HepG2 (cell line): ENCODE data around the gene SETD1A. TPM values are rescaled to one million over a fixed set of nuclear protein-coding genes. Genes with fewer than 3 reads are reported as not detected.
A peak's percentile ranks its signal among the peaks of the same experiment; 100 is the strongest.

Experiments
- AGO1 ChIP-seq: fragments of 200-400 bp; formaldehyde crosslinking; IDR thresholded peaks from 2 replicates; pipeline ENCODE4 v1.6.1; 2017; ENCODE audit warnings: mild to moderate bottlenecking, low read depth, low read length, moderate library complexity; ENCODE audit not compliant: poor library complexity, severe bottlenecking
- FOXC1 ChIP-seq: sonication (generic); formaldehyde crosslinking; IDR thresholded peaks from 2 replicates; pipeline ENCODE4 v1.8.0; 2022; ENCODE audit warnings: mild to moderate bottlenecking, missing genetic modification reagents, borderline replicate concordance
- NFKB2 ChIP-seq: sonication (generic); formaldehyde crosslinking; IDR thresholded peaks from 2 replicates; pipeline ENCODE4 v1.4.0; 2020; ENCODE audit warnings: missing genetic modification reagents, borderline replicate concordance
- PHF5A ChIP-seq: IDR thresholded peaks from one replicate; pipeline ENCODE4 v1.6.1; 2018; ENCODE audit warnings: low read depth, missing genetic modification reagents; ENCODE audit not compliant: unreplicated experiment
- RCOR2 ChIP-seq: IDR thresholded peaks from 2 replicates; pipeline ENCODE4 v1.6.1; 2016; ENCODE audit warnings: missing biosample characterization, missing genetic modification reagents
- RXRA ChIP-seq: sonication (generic); formaldehyde crosslinking; IDR thresholded peaks from 2 replicates; pipeline ENCODE4 v1.5.1; 2020; ENCODE audit warnings: missing genetic modification reagents
- SUZ12 ChIP-seq: fragments of 150-350 bp; IDR thresholded peaks from 2 replicates; pipeline ENCODE4 v1.6.1; 2014; ENCODE audit warnings: low read depth, low read length
- TAF15 ChIP-seq: fragments of 200-400 bp; formaldehyde crosslinking; IDR thresholded peaks from one replicate; pipeline ENCODE4 v1.6.1; 2018; ENCODE audit warnings: mild to moderate bottlenecking, low read depth, low read length; ENCODE audit not compliant: poor library complexity, severe bottlenecking
- ZIK1 ChIP-seq: sonication (generic); formaldehyde crosslinking; IDR thresholded peaks from 2 replicates; pipeline ENCODE4 v1.5.0; 2020; ENCODE audit warnings: mild to moderate bottlenecking, low read depth, missing genetic modification reagents, borderline replicate concordance
- ZNF296 ChIP-seq: sonication (generic); formaldehyde crosslinking; conservative IDR thresholded peaks from 2 replicates; pipeline ENCODE4 v1.5.0; 2020; ENCODE audit warnings: mild to moderate bottlenecking, missing genetic modification reagents
- ZNF607 ChIP-seq: sonication (generic); formaldehyde crosslinking; IDR thresholded peaks from 2 replicates; pipeline ENCODE4 v1.5.1; 2020; ENCODE audit warnings: missing genetic modification reagents, mild to moderate bottlenecking, borderline replicate concordance
- ZNF670 ChIP-seq: sonication (generic); formaldehyde crosslinking; IDR thresholded peaks from 2 replicates; pipeline ENCODE4 v1.8.0; 2022; ENCODE audit warnings: mild to moderate bottlenecking, missing genetic modification reagents, borderline replicate concordance
- ZNF788 ChIP-seq: sonication (generic); formaldehyde crosslinking; IDR thresholded peaks from 2 replicates; pipeline ENCODE4 v1.5.0; 2020; ENCODE audit warnings: mild to moderate bottlenecking, missing genetic modification reagents, borderline replicate concordance
- polyA plus RNA-seq, 8 experiments: library from polyadenylated mRNA; depleted of rRNA in 3 of 8; stranded (reverse) in 7 of 8; unstranded in 1 of 8; fragments of >200 nt; fragmentation: Illumina TruSeq in 4 of 8; extraction: Trizol in 4 of 8; gene quantifications; 2 replicates each; pipeline versions ENCODE4 v1.2.1 to v1.2.3, GENCODE V29; 2011 to 2016; ENCODE audit warnings: low read depth in 4 of 8, missing spikeins in 1 of 8, mixed read lengths in 1 of 8; ENCODE audit not compliant: insufficient read depth in 1 of 8
- total RNA-seq, 5 experiments: library from RNA; depleted of rRNA; stranded (reverse); fragments of >200 nt; fragmentation: Illumina TruSeq; extraction: Trizol; gene quantifications; 2 replicates each; pipeline ENCODE4 v1.2.3, GENCODE V29; 2016; ENCODE audit warnings: low read depth in 1 of 5
- TF ChIP-seq, protein P1 (sequence below): conservative IDR thresholded peaks from 2 replicates; pipeline ENCODE4 v1.6.1; 2018; ENCODE audit warnings: missing genetic modification reagents
- TF ChIP-seq, protein P2 (sequence below), 2 experiments: IDR thresholded peaks; 2 replicates each; pipeline ENCODE4 v1.6.1; 2011 to 2012; ENCODE audit warnings: low read length in 2 of 2, borderline replicate concordance in 1 of 2, low read depth in 1 of 2, mild to moderate bottlenecking in 1 of 2, moderate library complexity in 1 of 2

Gene SETD1A
- total and polyA plus RNA-seq, 2 of the 13 experiments (the other 11 are each of a cell fraction or from before 2014, with no cell fraction given), result 3.8 to 5.6 TPM

DNA sequence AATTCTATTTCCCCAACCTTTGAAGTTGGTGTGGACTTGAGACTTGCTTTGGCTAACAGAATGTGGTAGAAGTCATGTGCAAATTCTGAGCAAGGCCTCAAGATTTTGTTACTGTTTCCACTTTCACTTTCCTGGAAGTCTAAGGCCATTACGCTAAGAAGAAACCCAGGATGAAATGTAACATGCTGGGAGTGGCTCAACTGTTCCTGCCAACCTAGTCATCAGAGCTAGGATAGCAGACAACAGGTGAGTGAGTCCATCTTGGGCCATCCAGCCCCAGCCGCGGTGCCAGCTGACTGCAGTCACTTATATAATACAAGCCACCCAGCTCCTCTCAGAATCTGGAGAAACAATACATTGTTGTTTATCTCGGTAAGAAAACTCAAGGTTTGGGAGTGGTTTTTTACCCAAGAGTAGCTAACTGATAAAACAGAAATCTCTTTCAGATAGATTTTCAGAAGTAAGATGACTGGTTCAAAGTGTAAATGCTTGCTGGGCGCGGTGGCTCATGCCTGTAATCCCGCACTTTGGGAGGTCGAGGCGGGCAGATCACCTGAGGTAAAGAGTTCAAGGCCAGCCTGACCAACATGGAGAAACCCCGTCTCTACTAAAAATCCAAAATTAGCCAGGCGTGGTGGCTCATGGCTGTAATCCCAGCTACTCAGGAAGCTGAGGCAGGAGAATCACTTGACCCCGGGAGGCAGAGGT is 65.1 kb downstream of the SETD1A start (continued):
- TF ChIP-seq, protein P1, sequence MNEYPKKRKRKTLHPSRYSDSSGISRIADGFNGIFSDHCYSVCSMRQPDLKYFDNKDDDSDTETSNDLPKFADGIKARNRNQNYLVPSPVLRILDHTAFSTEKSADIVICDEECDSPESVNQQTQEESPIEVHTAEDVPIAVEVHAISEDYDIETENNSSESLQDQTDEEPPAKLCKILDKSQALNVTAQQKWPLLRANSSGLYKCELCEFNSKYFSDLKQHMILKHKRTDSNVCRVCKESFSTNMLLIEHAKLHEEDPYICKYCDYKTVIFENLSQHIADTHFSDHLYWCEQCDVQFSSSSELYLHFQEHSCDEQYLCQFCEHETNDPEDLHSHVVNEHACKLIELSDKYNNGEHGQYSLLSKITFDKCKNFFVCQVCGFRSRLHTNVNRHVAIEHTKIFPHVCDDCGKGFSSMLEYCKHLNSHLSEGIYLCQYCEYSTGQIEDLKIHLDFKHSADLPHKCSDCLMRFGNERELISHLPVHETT, result no peak
- TF ChIP-seq, protein P2, sequence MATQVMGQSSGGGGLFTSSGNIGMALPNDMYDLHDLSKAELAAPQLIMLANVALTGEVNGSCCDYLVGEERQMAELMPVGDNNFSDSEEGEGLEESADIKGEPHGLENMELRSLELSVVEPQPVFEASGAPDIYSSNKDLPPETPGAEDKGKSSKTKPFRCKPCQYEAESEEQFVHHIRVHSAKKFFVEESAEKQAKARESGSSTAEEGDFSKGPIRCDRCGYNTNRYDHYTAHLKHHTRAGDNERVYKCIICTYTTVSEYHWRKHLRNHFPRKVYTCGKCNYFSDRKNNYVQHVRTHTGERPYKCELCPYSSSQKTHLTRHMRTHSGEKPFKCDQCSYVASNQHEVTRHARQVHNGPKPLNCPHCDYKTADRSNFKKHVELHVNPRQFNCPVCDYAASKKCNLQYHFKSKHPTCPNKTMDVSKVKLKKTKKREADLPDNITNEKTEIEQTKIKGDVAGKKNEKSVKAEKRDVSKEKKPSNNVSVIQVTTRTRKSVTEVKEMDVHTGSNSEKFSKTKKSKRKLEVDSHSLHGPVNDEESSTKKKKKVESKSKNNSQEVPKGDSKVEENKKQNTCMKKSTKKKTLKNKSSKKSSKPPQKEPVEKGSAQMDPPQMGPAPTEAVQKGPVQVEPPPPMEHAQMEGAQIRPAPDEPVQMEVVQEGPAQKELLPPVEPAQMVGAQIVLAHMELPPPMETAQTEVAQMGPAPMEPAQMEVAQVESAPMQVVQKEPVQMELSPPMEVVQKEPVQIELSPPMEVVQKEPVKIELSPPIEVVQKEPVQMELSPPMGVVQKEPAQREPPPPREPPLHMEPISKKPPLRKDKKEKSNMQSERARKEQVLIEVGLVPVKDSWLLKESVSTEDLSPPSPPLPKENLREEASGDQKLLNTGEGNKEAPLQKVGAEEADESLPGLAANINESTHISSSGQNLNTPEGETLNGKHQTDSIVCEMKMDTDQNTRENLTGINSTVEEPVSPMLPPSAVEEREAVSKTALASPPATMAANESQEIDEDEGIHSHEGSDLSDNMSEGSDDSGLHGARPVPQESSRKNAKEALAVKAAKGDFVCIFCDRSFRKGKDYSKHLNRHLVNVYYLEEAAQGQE (IDR thresholded peaks at IDR 0.05; ENCODE audit: borderline replicate concordance in 1 of 2, low read depth in 1 of 2, low read length in 2 of 2), result no peak
- TF ChIP-seq ZNF607 (CRISPR knock-in tag) (0 out of 2 replicates have a peak, but pooled peaks have one; percentile 34), NFKB2 (CRISPR knock-in tag) (0 out of 2 replicates have a peak, but pooled peaks have one; percentile 23), PHF5A (CRISPR knock-in tag) (no peak), TAF15 (no peak), SUZ12 (no peak), FOXC1 (CRISPR knock-in tag) (no peak), AGO1 (no peak), ZNF296 (CRISPR knock-in tag) (peak; percentile 77; the same call in 1 of the 2 replicates), RXRA (peak; percentile 58), RCOR2 (CRISPR knock-in tag) (no peak), ZNF670 (CRISPR knock-in tag) (no peak), ZNF788 (CRISPR knock-in tag) (no peak), ZIK1 (CRISPR knock-in tag) (0 out of 2 replicates have a peak, but pooled peaks have one; percentile 51)
